ENCODE measurements around the gene ZNF280B.
"Not testable (repeated sequence)": the region's sequence is repeated elsewhere in the genome, so short reads cannot be mapped to it uniquely, and the experiment has no call there.

The ZNF280B gene

GRCh38 chr22:22452211-22452610, 56.3 kb downstream of the ZNF280B start:
- no peak for DNase-seq (ENCODE audit: low read depth, low spot score)
- Histone ChIP-seq H3K4me1 (ENCODE audit: insufficient read depth, insufficient read length) (no peaks in the 10 kb centered on the region), H3K27me3 (ENCODE audit: insufficient read depth, insufficient read length) (peaks cover 100% of the 10 kb centered on the region), H3K9me3 (ENCODE audit: insufficient read depth, low read length) (peaks cover 25% of the 10 kb centered on the region; the same call in 1 of the 2 replicates), H3K9ac (ENCODE audit: insufficient read length, low read depth) (no peak overlapping the region), H3K36me3 (ENCODE audit: insufficient read depth, insufficient read length, low read length) (no peaks in the 10 kb centered on the region), H3K4me3 (ENCODE audit: insufficient read length, low read depth) (no peak overlapping the region)
- TF ChIP-seq YY1 (IDR thresholded peaks at IDR 0.05; ENCODE audit: insufficient read depth, insufficient read length) (no peak), SUZ12 (IDR thresholded peaks at IDR 0.05; ENCODE audit: extremely low read depth, insufficient read depth, insufficient read length) (no peak), ZNF274 (IDR thresholded peaks at IDR 0.05; ENCODE audit: low read depth, low read length) (no peak)

GRCh38 chr22:22450343-22450839, 58.2 kb downstream of the ZNF280B start:
- no peak overlapping the region for H3K4me3 ChIP-seq (ENCODE audit: insufficient read length, low read depth)
- TF ChIP-seq YY1 (IDR thresholded peaks at IDR 0.05; ENCODE audit: insufficient read depth, insufficient read length) (no peak), SUZ12 (IDR thresholded peaks at IDR 0.05; ENCODE audit: extremely low read depth, insufficient read depth, insufficient read length) (no peak), ZNF274 (IDR thresholded peaks at IDR 0.05; ENCODE audit: low read depth, low read length) (no peak)
- DNase-seq (ENCODE audit: low read depth, low spot score): no peak
- H3K9ac ChIP-seq (ENCODE audit: insufficient read length, low read depth): no peak overlapping the region
- H3K4me1 ChIP-seq (ENCODE audit: insufficient read depth, insufficient read length): no peaks in the 10 kb centered on the region
- H3K36me3 ChIP-seq (ENCODE audit: insufficient read depth, insufficient read length, low read length): no peaks in the 10 kb centered on the region
- peaks cover 97% of the 10 kb centered on the region for H3K27me3 ChIP-seq (ENCODE audit: insufficient read depth, insufficient read length)
- peaks cover 24% of the 10 kb centered on the region; the same call in 1 of the 2 replicates for H3K9me3 ChIP-seq (ENCODE audit: insufficient read depth, low read length)

GRCh38 chr22:22449819-22450218, 58.7 kb downstream of the ZNF280B start:
- Histone ChIP-seq H3K27me3 (ENCODE audit: insufficient read depth, insufficient read length) (peaks cover 97% of the 10 kb centered on the region), H3K9me3 (ENCODE audit: insufficient read depth, low read length) (peaks cover 24% of the 10 kb centered on the region; the same call in 1 of the 2 replicates), H3K36me3 (ENCODE audit: insufficient read depth, insufficient read length, low read length) (no peaks in the 10 kb centered on the region), H3K4me1 (ENCODE audit: insufficient read depth, insufficient read length) (no peaks in the 10 kb centered on the region), H3K4me3 (ENCODE audit: insufficient read length, low read depth) (no peak overlapping the region), H3K9ac (ENCODE audit: insufficient read length, low read depth) (no peak overlapping the region)
- TF ChIP-seq SUZ12 (IDR thresholded peaks at IDR 0.05; ENCODE audit: extremely low read depth, insufficient read depth, insufficient read length): no peak
- no peak for TF ChIP-seq YY1 (IDR thresholded peaks at IDR 0.05; ENCODE audit: insufficient read depth, insufficient read length)
- TF ChIP-seq ZNF274 (IDR thresholded peaks at IDR 0.05; ENCODE audit: low read depth, low read length): no peak
- DNase-seq (ENCODE audit: low read depth, low spot score): no peak

DNA sequence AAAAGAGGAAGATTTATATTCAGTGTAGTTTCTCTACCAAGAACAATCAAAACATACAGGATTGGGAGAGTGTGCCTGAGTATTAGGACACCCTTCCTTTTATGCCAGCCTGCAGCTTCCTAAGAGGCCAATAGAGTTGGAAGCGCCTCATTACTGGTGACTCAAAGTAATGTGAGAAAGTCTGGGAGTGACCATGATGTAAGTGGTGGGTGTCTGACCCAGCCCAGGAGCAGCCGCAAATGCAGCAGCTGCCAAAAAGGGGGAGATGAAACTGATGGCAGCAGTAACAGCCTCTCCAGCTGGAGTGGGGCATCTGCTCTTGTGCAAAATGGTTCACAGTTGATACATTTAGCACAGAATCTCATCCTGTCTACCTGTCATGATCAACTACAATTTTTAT, 62.0 kb downstream of the ZNF280B start:
- H3K36me3 ChIP-seq (ENCODE audit: insufficient read depth, insufficient read length, low read length): no peaks in the 10 kb centered on the region
- H3K27me3 ChIP-seq (ENCODE audit: insufficient read depth, insufficient read length): peaks cover 86% of the 10 kb centered on the region
- no peak for TF ChIP-seq SUZ12 (IDR thresholded peaks at IDR 0.05; ENCODE audit: extremely low read depth, insufficient read depth, insufficient read length)
- no peak for TF ChIP-seq ZNF274 (IDR thresholded peaks at IDR 0.05; ENCODE audit: low read depth, low read length)
- no peak for TF ChIP-seq YY1 (IDR thresholded peaks at IDR 0.05; ENCODE audit: insufficient read depth, insufficient read length)
- DNase-seq (ENCODE audit: low read depth, low spot score): no peak
- no peaks in the 10 kb centered on the region for H3K4me1 ChIP-seq (ENCODE audit: insufficient read depth, insufficient read length)
- H3K9ac ChIP-seq (ENCODE audit: insufficient read length, low read depth): no peak overlapping the region
- H3K4me3 ChIP-seq (ENCODE audit: insufficient read length, low read depth): no peak overlapping the region
- peaks cover 3% of the 10 kb centered on the region; the same call in 1 of the 2 replicates for H3K9me3 ChIP-seq (ENCODE audit: insufficient read depth, low read length)

GRCh38 chr22:22444007-22444589, 64.4 kb downstream of the ZNF280B start:
- H3K4me1 ChIP-seq (ENCODE audit: insufficient read depth, insufficient read length); H3K36me3 ChIP-seq (ENCODE audit: insufficient read depth, insufficient read length, low read length); DNase-seq (ENCODE audit: low read depth, low spot score); H3K4me3 ChIP-seq (ENCODE audit: insufficient read length, low read depth); H3K9ac ChIP-seq (ENCODE audit: insufficient read length, low read depth): not testable (repeated sequence)
- Histone ChIP-seq H3K27me3 (ENCODE audit: insufficient read depth, insufficient read length) (peaks cover 84% of the 10 kb centered on the region), H3K9me3 (ENCODE audit: insufficient read depth, low read length) (peaks cover 20% of the 10 kb centered on the region; the same call in 1 of the 2 replicates)

- Histone ChIP-seq H3K4me1 (ENCODE audit: insufficient read depth, insufficient read length) (no peaks in the 10 kb centered on the region), H3K27me3 (ENCODE audit: insufficient read depth, insufficient read length) (peaks cover 84% of the 10 kb centered on the region), H3K36me3 (ENCODE audit: insufficient read depth, insufficient read length, low read length) (no peaks in the 10 kb centered on the region), H3K9me3 (ENCODE audit: insufficient read depth, low read length) (peaks cover 20% of the 10 kb centered on the region; the same call in 1 of the 2 replicates), H3K4me3 (ENCODE audit: insufficient read length, low read depth) (no peak overlapping the region), H3K9ac (ENCODE audit: insufficient read length, low read depth) (no peak overlapping the region)
- no peak for DNase-seq (ENCODE audit: low read depth, low spot score)
- TF ChIP-seq SUZ12 (IDR thresholded peaks at IDR 0.05; ENCODE audit: extremely low read depth, insufficient read depth, insufficient read length) (no peak), YY1 (IDR thresholded peaks at IDR 0.05; ENCODE audit: insufficient read depth, insufficient read length) (no peak), ZNF274 (IDR thresholded peaks at IDR 0.05; ENCODE audit: low read depth, low read length) (no peak)
Measured at GRCh38 chr22:22442928-22443709, 65.4 kb downstream of the ZNF280B start.

DNA sequence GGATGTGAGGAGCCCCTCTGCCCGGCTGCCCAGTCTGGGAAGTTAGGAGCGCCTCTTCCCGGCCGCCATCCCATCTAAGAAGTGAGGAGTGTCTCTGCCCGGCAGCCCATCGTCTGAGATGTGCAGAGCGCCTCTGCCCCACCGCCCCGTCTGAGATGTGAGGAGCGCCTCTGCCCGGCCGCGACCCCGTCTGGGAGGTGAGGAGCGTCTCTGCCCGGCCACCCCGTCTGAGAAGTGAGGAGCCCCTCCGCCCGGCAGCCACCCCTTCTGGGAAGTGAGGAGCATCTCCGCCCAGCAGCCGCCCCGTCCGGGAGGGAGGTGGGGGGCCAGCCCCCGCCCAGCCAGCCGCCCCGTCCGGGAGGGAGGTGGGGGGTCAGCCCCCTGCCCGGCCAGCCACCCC, 66.9 kb downstream of the ZNF280B start:
- H3K4me3 ChIP-seq (ENCODE audit: insufficient read length, low read depth); H3K9ac ChIP-seq (ENCODE audit: insufficient read length, low read depth); DNase-seq (ENCODE audit: low read depth, low spot score); H3K36me3 ChIP-seq (ENCODE audit: insufficient read depth, insufficient read length, low read length); H3K4me1 ChIP-seq (ENCODE audit: insufficient read depth, insufficient read length): not testable (repeated sequence)
- Histone ChIP-seq H3K27me3 (ENCODE audit: insufficient read depth, insufficient read length) (peaks cover 84% of the 10 kb centered on the region), H3K9me3 (ENCODE audit: insufficient read depth, low read length) (peaks cover 20% of the 10 kb centered on the region; the same call in 1 of the 2 replicates)
